GM19025 (cell line): ENCODE measurements around the gene MFF.
"Not testable (repeated sequence)": the region's sequence is repeated elsewhere in the genome, so short reads cannot be mapped to it uniquely, and the experiment has no call there.

Source experiments
- ATAC-seq: cut with Tn5 transposase; IDR thresholded peaks from one replicate; pipeline ENCODE4 v1.9.1; 2021; ENCODE audit warnings: mild to moderate bottlenecking, low read depth, moderate library complexity; ENCODE audit not compliant: unreplicated experiment

The MFF gene

DNA sequence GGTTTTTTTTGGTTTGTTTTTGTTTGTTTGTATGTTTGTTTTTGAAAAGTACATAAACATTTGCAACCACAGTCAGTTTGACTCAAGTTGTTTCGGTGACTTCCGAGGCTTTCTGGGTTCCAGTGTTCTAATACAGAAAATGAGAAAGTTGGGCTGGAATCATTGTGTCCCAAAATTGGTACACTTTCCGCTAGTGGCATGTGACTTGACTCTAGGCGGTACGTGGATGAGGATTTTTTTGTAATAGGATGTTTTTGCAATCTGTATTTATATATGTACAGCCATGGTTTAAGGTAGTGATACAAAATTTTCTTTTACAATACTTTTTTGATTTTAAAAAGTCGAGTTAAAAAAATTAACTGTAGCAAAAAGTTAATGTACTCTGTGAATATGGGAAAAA is 1.7 kb downstream of the MFF start:
- no peak for ATAC-seq

DNA sequence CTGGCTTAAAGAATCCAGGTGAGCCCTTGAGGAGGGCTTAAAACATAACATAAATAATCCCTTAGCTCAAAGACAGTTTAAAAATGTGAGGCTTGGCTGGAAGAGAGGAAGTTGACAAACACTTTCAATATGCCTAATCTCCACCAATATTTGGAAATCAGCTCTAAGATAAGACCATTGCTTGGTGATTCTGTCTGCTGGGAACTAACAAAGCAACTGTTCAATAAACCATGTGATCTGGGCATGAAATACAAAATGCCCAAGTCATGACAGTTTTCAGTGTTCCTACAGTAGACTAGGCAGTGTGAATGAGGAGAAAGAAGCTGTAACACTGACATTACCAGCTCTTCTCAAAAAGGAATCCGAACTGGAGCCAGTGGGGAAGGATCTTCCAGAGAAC is 10.7 kb downstream of the MFF start:
- no peak for ATAC-seq

GRCh38 chr2:227337442-227337841 is 12.4 kb downstream of the MFF start:
- no peak for ATAC-seq

GRCh38 chr2:227339098-227339599 is 14.1 kb downstream of the MFF start:
- no peak for ATAC-seq

DNA sequence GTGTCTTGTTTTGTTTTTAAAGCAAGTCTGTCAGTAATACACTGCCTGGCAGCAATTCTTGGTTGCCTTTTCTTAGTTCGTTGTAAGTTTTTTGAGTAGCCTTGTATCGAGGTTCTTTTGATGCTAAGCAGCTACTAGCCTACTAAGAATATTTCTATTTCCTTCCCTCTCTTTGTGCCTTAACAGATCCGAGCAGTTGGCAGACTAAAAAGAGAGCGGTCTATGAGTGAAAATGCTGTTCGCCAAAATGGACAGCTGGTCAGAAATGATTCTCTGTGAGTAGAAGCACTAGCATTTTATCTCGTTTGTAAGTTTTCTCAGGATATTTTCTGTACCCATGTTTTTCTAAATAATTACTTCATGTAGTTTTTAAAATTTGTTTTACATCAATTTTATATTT is 15.1 kb downstream of the MFF start:
- ATAC-seq: no peak

DNA sequence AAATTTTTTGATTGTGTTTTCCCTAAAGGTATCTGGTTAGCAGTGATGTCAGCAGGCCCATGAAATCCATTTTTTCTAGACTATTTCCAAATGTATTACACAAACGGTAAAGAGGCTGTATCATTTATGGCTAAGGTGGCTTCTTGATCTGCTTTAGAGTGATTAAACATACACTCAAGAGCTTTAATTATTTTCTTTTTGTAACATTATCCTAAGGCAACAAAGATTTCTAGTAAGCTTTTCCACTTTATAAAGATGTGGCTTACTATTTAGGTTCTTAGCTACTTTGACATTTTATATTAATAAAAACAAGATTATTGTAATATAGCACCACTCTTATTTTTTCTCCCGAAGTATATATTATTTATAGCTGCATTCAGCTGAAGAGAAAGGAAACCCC is 16.5 kb downstream of the MFF start:
- no peak for ATAC-seq

- no peak for ATAC-seq
Measured at GRCh38 chr2:227344231-227344630, 19.2 kb downstream of the MFF start.

DNA sequence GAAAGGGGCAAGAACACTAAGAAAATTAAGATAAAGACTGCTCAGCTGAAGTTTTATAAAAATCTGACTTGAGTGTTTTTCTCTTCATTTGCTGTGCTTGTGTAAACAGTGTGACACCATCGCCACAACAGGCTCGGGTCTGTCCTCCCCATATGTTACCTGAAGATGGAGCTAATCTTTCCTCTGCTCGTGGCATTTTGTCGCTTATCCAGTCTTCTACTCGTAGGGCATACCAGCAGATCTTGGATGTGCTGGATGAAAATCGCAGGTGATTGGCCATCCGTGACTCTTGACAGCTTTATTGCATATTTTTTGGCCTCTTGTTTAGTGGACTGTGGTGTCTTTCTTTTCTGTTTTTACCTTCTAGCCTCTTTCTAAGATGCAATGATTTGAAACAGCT is 22.1 kb downstream of the MFF start:
- ATAC-seq: no peak

DNA sequence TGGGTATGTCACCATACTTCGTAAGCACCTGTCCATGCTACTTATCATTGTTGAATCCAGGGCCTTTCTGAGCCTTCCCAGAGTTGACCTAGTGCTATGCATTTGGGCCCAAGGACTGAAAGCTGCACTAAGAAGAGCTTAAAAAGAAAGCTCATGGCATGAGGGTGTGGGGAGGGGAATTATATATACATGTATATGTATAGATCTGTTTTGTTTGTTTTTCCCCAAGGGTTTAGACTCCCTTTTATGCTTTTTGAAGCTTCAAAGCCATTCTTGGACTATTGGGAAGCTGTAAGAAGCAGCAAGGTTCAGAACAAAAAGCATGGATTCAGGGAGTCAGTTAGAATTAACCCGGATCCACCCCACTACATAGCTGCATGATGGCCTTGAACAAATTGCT is 23.3 kb downstream of the MFF start:
- no peak for ATAC-seq

- no peak for ATAC-seq
Measured at GRCh38 chr2:227349989-227350612, 25.1 kb downstream of the MFF start.

GRCh38 chr2:227351639-227352038 is 26.6 kb downstream of the MFF start:
- ATAC-seq: peak; percentile 82

- no peak for ATAC-seq
Measured at GRCh38 chr2:227360351-227360750, 35.3 kb downstream of the MFF start.

DNA sequence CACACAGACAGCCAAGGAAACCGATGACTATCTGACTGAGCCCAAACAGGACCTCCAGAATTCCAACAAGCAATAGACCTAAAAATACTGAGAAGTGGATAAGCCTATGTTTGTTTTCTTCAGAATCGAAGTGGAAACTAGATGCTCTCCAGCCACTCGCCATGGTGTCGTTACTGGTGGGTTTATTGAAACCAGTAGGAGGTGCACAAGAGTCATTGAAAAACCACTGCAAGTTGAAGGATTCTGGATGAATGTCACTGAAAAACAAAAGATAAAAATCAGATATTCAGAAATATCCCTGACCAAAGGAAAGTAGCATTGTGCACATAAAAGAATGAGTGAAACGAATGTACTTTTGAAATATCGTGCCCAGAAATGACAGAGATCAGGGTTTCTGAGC is 38.7 kb downstream of the MFF start:
- ATAC-seq: no peak

GRCh38 chr2:227364585-227365263 is 39.7 kb downstream of the MFF start:
- not testable (repeated sequence) for ATAC-seq

- ATAC-seq: no peak
Measured at GRCh38 chr2:227365833-227366232, 40.8 kb downstream of the MFF start.

- ATAC-seq: no peak
Measured at GRCh38 chr2:227366769-227367426, 41.8 kb downstream of the MFF start.

- no peak for ATAC-seq
Measured at GRCh38 chr2:227367427-227367795, 42.4 kb downstream of the MFF start.

DNA sequence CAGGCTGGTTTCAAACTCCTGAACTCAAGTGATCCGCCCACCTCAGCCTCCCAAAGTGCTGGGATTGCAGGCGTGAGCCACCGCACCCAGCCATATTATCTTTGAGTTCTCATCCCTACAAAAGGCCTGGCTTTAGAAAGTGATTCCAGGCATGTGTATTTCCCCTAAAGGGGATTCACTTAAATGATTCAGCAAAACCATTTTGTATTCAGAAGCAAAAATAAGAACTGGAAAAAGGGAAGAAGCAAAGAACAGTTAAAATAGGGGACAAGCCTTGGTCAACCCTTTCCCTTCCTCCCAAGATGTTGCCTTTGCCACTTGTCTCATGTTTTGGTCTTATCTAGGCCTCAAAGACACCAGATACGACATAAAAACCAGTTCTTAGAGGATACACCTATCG is 43.5 kb downstream of the MFF start:
- no peak for ATAC-seq

DNA sequence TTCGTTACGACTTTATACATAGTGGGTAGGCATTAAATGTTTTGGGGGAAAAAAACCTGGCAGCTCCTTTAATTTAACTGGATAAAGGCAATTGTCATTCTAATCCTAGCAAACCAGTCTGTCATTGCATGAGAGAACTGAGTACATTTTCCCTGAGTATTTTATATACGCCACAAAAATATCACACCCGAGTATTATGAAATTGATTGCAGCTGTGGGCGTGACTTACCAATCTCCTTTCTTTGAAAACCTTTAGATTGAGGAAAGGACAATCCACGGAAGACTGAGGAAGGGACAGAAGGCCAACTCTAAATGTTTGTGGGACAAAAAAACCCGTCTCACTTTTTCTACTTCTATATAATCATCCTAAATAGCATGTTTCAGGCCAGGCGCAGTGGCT is 45.0 kb downstream of the MFF start:
- no peak for ATAC-seq

DNA sequence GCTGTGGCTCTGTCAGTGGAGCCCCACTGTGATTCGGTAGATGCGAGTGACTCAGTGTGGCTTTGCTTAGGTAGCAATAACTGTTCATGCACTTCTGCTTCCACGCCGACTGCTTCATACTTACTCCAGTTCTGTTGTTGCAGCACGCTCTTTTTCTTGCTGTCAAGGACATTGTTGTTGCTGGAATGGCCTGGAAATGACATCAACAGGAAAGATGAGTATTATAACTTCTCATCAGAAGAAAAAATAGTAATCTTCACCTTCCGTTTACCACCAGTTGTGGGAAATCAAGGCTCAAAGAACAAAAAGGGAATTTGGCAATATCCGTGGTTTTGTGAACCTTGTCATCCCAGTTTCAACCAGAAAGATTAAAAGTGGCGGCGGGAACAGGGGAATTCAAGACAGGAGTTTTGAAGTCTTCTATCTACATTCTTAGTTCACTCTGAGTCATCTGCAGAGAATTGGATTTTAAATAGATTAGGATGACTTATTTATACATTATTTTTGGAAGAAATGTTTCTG is 45.8 kb downstream of the MFF start:
- no peak for ATAC-seq

DNA sequence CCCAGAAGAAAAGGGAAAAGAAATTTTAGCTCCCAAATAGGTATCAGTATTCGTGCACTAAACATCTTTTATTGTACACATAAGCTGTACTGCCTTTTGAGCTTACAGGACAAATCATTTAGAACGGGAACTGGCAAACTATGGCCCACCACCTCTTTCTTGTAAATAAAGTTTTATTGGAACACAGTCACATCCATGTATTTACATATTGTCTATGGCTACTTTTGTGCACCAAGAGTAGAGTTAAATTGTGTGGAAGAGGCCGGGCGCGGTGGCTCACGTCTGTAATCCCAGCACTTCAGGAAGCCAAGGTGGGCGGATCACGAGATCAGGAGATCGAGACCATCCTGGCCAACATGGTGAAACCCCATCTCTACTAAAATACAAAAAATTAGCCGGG is 48.3 kb downstream of the MFF start:
- no peak for ATAC-seq

DNA sequence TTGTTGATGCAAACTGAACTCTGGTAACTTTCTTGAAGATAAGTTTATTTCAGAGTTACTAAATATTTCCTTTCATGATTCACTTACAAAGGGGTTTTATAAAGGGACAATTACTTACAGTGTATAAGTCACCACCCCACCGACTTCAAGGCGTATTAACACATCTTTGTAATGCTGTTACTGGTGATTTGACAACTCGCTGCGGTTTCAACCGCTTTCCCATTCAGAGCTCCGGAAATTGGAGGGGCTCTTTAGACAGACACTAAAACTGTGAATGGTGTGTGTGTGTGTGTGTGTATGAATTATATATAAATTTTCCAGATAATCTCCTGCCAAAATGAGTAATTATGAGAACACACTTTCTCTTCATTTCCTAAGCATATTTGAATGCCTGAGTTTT is 49.1 kb downstream of the MFF start:
- no peak for ATAC-seq
